A549 (cell line): ENCODE data around the gene PGBD5. TPM values are rescaled to one million over a fixed set of nuclear protein-coding genes. Genes with fewer than 3 reads are reported as not detected.

Experiments used
- ATAC-seq, 2 experiments: fragments of 200-7000 bp in 1 of 2; fragments of >200 bp in 1 of 2; cut with Nextera tagmentation in 1 of 2; cut with Tn5 transposase in 1 of 2; 3 replicates each; pipeline versions ENCODE4 v1.8.0 to v1.9.1; 2018 to 2020; ENCODE audit warnings: mild to moderate bottlenecking in 1 of 2, moderate library complexity in 1 of 2
- CTCF ChIA-PET: fragments of 300-600 bp; sonication (Branson Sonifier 250); formaldehyde crosslinking; extraction: SDS; loops from one replicate; lab custom pipeline; 2021; ENCODE audit warnings: antibody characterized with exemption, inconsistent platforms; lab: Yijun Ruan, JAX
- POLR2A ChIA-PET: fragments of 350-600 bp; formaldehyde crosslinking; extraction: SDS; loops from one replicate; lab custom pipeline; 2021; ENCODE audit warnings: antibody characterized with exemption, inconsistent platforms; lab: Yijun Ruan, JAX
- DNase-seq, 2 experiments: peaks; one replicate each; pipeline versions ENCODE4 v3.0.0 to v3.0.0-alpha.2; 2011 to 2016; ENCODE audit warnings: low read depth in 1 of 2, low spot score in 1 of 2
- FAIRE-seq: peaks from 2 replicates; lab custom pipeline; 2011; peaks lifted over from hg19 to GRCh38; lab: Jason Lieb, UNC
- H3K27ac ChIP-seq, 2 experiments: fragments of >200 bp; sonication (Bioruptor Twin); formaldehyde crosslinking; 3 replicates each; pipeline ENCODE4 v1.5.1; 2016 to 2017
- H3K4me1 ChIP-seq: fragments of >200 bp; sonication (Bioruptor Twin); formaldehyde crosslinking; 3 replicates; pipeline ENCODE4 v1.6.1; 2016
- H3K4me2 ChIP-seq: fragments of >200 bp; sonication (Bioruptor Twin); formaldehyde crosslinking; 3 replicates; pipeline ENCODE4 v1.6.1; 2016
- H3K4me3 ChIP-seq: fragments of >200 bp; sonication (Bioruptor Twin); formaldehyde crosslinking; 3 replicates; pipeline ENCODE4 v1.5.1; 2016
- H3K9me3 ChIP-seq: fragments of >200 bp; sonication (Bioruptor Twin); formaldehyde crosslinking; 3 replicates; pipeline ENCODE4 v1.6.1; 2016
- BCL3 ChIP-seq: fragments of >200 bp; sonication (Bioruptor Twin); formaldehyde crosslinking; IDR thresholded peaks from 3 replicates; pipeline ENCODE4 v1.6.1; 2016
- CBX2 ChIP-seq: fragments of 200-600 bp; sonication (generic); IDR thresholded peaks from 2 replicates; pipeline ENCODE4 v1.6.1; 2016; ENCODE audit warnings: low read depth, mild to moderate bottlenecking, borderline replicate concordance
- CEBPB ChIP-seq, 2 experiments: fragments of >200 bp in 1 of 2; sonication (Bioruptor Twin) in 1 of 2; formaldehyde crosslinking in 1 of 2; IDR thresholded peaks; 2 replicates each; pipeline ENCODE4 v1.6.1; 2012 to 2016
- CHD2 ChIP-seq: fragments of 150-350 bp; IDR thresholded peaks from 2 replicates; pipeline ENCODE4 v1.6.1; 2014; ENCODE audit warnings: low read length; ENCODE audit not compliant: partially characterized antibody
- CHD4 ChIP-seq: fragments of 200-600 bp; sonication (generic); IDR thresholded peaks from 2 replicates; pipeline ENCODE4 v1.6.1; 2016; ENCODE audit warnings: antibody characterized with exemption, mild to moderate bottlenecking, borderline replicate concordance
- FOSB ChIP-seq: fragments of 250-450 bp; sonication (Bioruptor Pico); IDR thresholded peaks from 2 replicates; pipeline ENCODE4 v1.5.0; 2020; ENCODE audit warnings: mild to moderate bottlenecking, moderate library complexity
- FOSL2 ChIP-seq, 2 experiments: fragments of 450-650 bp in 1 of 2; fragments of >200 bp in 1 of 2; sonication (Bioruptor Twin) in 1 of 2; formaldehyde crosslinking; IDR thresholded peaks; 2 replicates each; pipeline versions ENCODE4 v1.5.0 to v1.6.1; 2016 to 2020; ENCODE audit warnings: mild to moderate bottlenecking in 1 of 2, moderate library complexity in 1 of 2
- GATA3 ChIP-seq: IDR thresholded peaks from 2 replicates; pipeline ENCODE4 v1.6.1; 2012; ENCODE audit warnings: borderline replicate concordance
- HDAC2 ChIP-seq: fragments of 200-600 bp; sonication (generic); IDR thresholded peaks from 2 replicates; pipeline ENCODE4 v1.6.1; 2016
- HEYL ChIP-seq: fragments of 250-450 bp; sonication (Bioruptor Pico); IDR thresholded peaks from 2 replicates; pipeline ENCODE4 v1.8.0; 2021; ENCODE audit warnings: mild to moderate bottlenecking, moderate library complexity
- HMGXB4 ChIP-seq: fragments of 250-450 bp; sonication (Bioruptor Pico); IDR thresholded peaks from 2 replicates; pipeline ENCODE4 v1.5.0; 2021; ENCODE audit warnings: mild to moderate bottlenecking, moderate library complexity, borderline replicate concordance
- HOXA7 ChIP-seq: fragments of 250-450 bp; sonication (Bioruptor Pico); IDR thresholded peaks from 2 replicates; pipeline ENCODE4 v1.5.0; 2020; ENCODE audit warnings: mild to moderate bottlenecking, moderate library complexity
- HOXB13 ChIP-seq: fragments of 250-450 bp; sonication (Bioruptor Pico); IDR thresholded peaks from 2 replicates; pipeline ENCODE4 v1.5.0; 2020; ENCODE audit warnings: low read depth, mild to moderate bottlenecking, moderate library complexity
- HOXB5 ChIP-seq: fragments of 250-450 bp; sonication (Bioruptor Pico); IDR thresholded peaks from 2 replicates; pipeline ENCODE4 v1.5.0; 2020; ENCODE audit warnings: mild to moderate bottlenecking, moderate library complexity
- JUN ChIP-seq, 2 experiments: fragments of >200 bp; sonication (Bioruptor Twin); formaldehyde crosslinking; IDR thresholded peaks; 2 replicates in 1 of 2; 3 replicates in 1 of 2; pipeline ENCODE4 v1.6.1; 2016 to 2017
- JUNB ChIP-seq: fragments of >200 bp; sonication (Bioruptor Twin); formaldehyde crosslinking; IDR thresholded peaks from 2 replicates; pipeline ENCODE4 v1.6.1; 2016
- KDM1A ChIP-seq: fragments of 200-600 bp; sonication (generic); IDR thresholded peaks from 2 replicates; pipeline ENCODE4 v1.6.1; 2016; ENCODE audit warnings: low read depth, mild to moderate bottlenecking
- KDM5A ChIP-seq: fragments of 200-600 bp; sonication (generic); IDR thresholded peaks from 2 replicates; pipeline ENCODE4 v1.6.1; 2016; ENCODE audit warnings: antibody characterized with exemption, mild to moderate bottlenecking
- MAFK ChIP-seq: fragments of 450-650 bp; IDR thresholded peaks from 2 replicates; pipeline ENCODE4 v1.6.1; 2014; ENCODE audit not compliant: partially characterized antibody
- MAZ ChIP-seq: fragments of 150-350 bp; IDR thresholded peaks from 2 replicates; pipeline ENCODE4 v1.6.1; 2014; ENCODE audit warnings: antibody characterized with exemption, low read depth, low read length, borderline replicate concordance
- NFE2L2 ChIP-seq: fragments of 150-350 bp; conservative IDR thresholded peaks from 2 replicates; pipeline ENCODE4 v1.6.1; 2014; ENCODE audit warnings: low read length
- NPAS2 ChIP-seq: fragments of 250-450 bp; sonication (Bioruptor Pico); IDR thresholded peaks from 2 replicates; pipeline ENCODE4 v1.8.0; 2022; ENCODE audit warnings: mild to moderate bottlenecking, moderate library complexity, borderline replicate concordance
- NR3C1 ChIP-seq: fragments of >200 bp; sonication (Bioruptor Twin); formaldehyde crosslinking; IDR thresholded peaks from 3 replicates; pipeline ENCODE4 v1.6.1; 2017
- PHF8 ChIP-seq: fragments of 200-600 bp; sonication (generic); IDR thresholded peaks from 2 replicates; pipeline ENCODE4 v1.6.1; 2016; ENCODE audit warnings: low read depth, mild to moderate bottlenecking, antibody characterized with exemption, moderate library complexity, borderline replicate concordance
- POLR2A ChIP-seq: IDR thresholded peaks from 2 replicates; pipeline ENCODE4 v1.6.1; 2012; ENCODE audit warnings: mild to moderate bottlenecking, low read length
- RCOR1 ChIP-seq: fragments of 150-350 bp; IDR thresholded peaks from 2 replicates; pipeline ENCODE4 v1.6.1; 2014; ENCODE audit warnings: antibody characterized with exemption, low read length, low read depth
- REST ChIP-seq: fragments of 200-600 bp; sonication (generic); IDR thresholded peaks from 2 replicates; pipeline ENCODE4 v1.6.1; 2016; ENCODE audit warnings: antibody characterized with exemption, mild to moderate bottlenecking, moderate library complexity
- RNF2 ChIP-seq: fragments of 200-600 bp; sonication (generic); IDR thresholded peaks from 2 replicates; pipeline ENCODE4 v1.6.1; 2016; ENCODE audit warnings: low read depth, mild to moderate bottlenecking, antibody characterized with exemption, moderate library complexity, borderline replicate concordance
- SREBF2 ChIP-seq: fragments of 450-650 bp; IDR thresholded peaks from 2 replicates; pipeline ENCODE4 v1.6.1; 2014; ENCODE audit warnings: mild to moderate bottlenecking, moderate library complexity
- ZFP36 ChIP-seq: fragments of 450-650 bp; IDR thresholded peaks from 2 replicates; pipeline ENCODE4 v1.6.1; 2014; ENCODE audit warnings: borderline replicate concordance; ENCODE audit not compliant: partially characterized antibody
- ZSCAN20 ChIP-seq: fragments of 250-450 bp; sonication (Bioruptor Pico); IDR thresholded peaks from 2 replicates; pipeline ENCODE4 v1.8.0; 2022; ENCODE audit warnings: mild to moderate bottlenecking, moderate library complexity
- WGBS: methylation state at CpG from one replicate; pipeline ENCODE4 v1.1.6; 2017; ENCODE audit errors: missing lambda C conversion rate; 5-methylcytosine and 5-hydroxymethylcytosine counted together
- polyA plus RNA-seq, 4 experiments: library from polyadenylated mRNA; depleted of rRNA in 3 of 4; stranded (reverse); fragments of >200 nt; fragmentation: RNase III in 1 of 4; extraction: RNeasy Plus Mini Kit Qiagen cat#74134 plus additional on column Dnase treatment in 1 of 4; gene quantifications; 2 replicates in 3 of 4; 3 replicates in 1 of 4; pipeline ENCODE4 v1.2.3, GENCODE V29; 2011 to 2017

The PGBD5 gene
- polyA plus RNA-seq, 2 of the 4 experiments (the other 2 are of a cell fraction), result 0.04 to 0.66 TPM

DNA sequence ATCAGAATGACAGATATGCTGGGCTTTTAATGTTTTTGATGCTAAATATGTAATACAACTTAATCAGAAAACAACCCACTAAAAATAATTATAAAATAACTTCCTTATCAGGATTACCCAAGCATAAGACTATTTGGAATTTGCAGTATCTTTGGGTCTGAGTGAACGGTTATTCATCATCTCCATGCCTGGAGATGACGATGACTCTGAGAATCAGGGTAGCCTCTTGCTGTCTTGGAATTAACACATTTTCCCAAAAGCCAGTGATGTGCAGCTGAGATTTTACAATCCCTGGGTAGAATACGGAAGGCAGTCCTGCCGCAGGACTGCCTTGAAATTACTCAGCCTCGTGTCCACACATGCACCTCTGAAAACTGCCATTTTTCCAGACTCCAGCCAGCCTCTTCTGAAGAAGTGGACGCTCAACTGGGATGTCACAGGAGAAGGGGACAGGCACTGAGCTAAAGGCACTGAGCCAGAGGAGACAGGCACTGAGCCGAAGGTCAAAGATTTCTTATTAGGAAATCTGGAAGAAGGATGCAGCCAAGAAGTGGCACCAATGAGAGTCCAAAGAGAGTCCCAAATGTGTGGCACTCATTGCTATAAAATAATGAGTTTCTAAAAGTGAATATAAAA, 85.5 kb downstream of the PGBD5 start:
- ChIA-PET CTCF (no interaction called here), POLR2A (no interaction called here)
- DNase-seq (no peak), ATAC-seq (no peak), FAIRE-seq (no peak)
- 54% methylated on average over 7 of the region's 7 CpGs for WGBS
- Histone ChIP-seq H3K9me3 (no peaks in the 10 kb centered on the region), H3K4me2 (no peak overlapping the region), H3K27ac (no peak overlapping the region), H3K4me1 (no peaks in the 10 kb centered on the region), H3K4me3 (no peak overlapping the region)
- TF ChIP-seq ZSCAN20 (CRISPR knock-in tag) (no peak), POLR2A (no peak), CBX2 (no peak), CHD4 (no peak), HOXA7 (CRISPR knock-in tag) (no peak), PHF8 (no peak), HMGXB4 (no peak), JUNB (no peak), MAFK (no peak), RCOR1 (no peak), KDM5A (no peak), HDAC2 (no peak), NPAS2 (no peak), HEYL (CRISPR knock-in tag) (no peak), JUN (IDR thresholded peaks at IDR 0.05) (no peak), CEBPB (IDR thresholded peaks at IDR 0.05) (no peak), SREBF2 (no peak), HOXB5 (CRISPR knock-in tag) (no peak), GATA3 (no peak), NFE2L2 (no peak)

- WGBS, result 64% methylated on average over 8 of the region's 8 CpGs
- no peaks in the 10 kb centered on the region for H3K4me1 ChIP-seq
- ATAC-seq (no peak), FAIRE-seq (no peak), DNase-seq (no peak)
- ChIA-PET CTCF (no interaction called here), POLR2A (no interaction called here)
- no peak overlapping the region for H3K4me3 ChIP-seq
- no peaks in the 10 kb centered on the region for H3K9me3 ChIP-seq
- no peak for TF ChIP-seq GATA3
- no peak for TF ChIP-seq ZFP36
- TF ChIP-seq CHD2, result no peak
- TF ChIP-seq NR3C1, result no peak
- TF ChIP-seq FOSB, result no peak
- TF ChIP-seq BCL3, result no peak
- no peak for TF ChIP-seq CEBPB (IDR thresholded peaks at IDR 0.05)
- no peak for TF ChIP-seq RNF2
- TF ChIP-seq FOSL2 (IDR thresholded peaks at IDR 0.05), result no peak
- no peak for TF ChIP-seq FOSL2 (CRISPR knock-in tag; IDR thresholded peaks at IDR 0.05)
- TF ChIP-seq ZSCAN20 (CRISPR knock-in tag), result no peak
- TF ChIP-seq JUN (IDR thresholded peaks at IDR 0.05), result no peak
- no peak for TF ChIP-seq KDM1A
- no peak for TF ChIP-seq HOXB13
- TF ChIP-seq MAZ, result no peak
- no peak for TF ChIP-seq REST
- H3K4me2 ChIP-seq, result no peak overlapping the region
- H3K27ac ChIP-seq, result no peak overlapping the region
Measured at GRCh38 chr1:230339033-230339432, 87.1 kb downstream of the PGBD5 start.
